NCI-H2196 (cell line): Measurements from ENCODE around the gene FBXO46.
"Not testable (repeated sequence)": the region's sequence is repeated elsewhere in the genome, so short reads cannot be mapped to it uniquely, and the experiment has no call there.

Experiments
- DNase-seq: peaks from one replicate; lab custom pipeline; 2025; ENCODE audit not compliant: unreplicated experiment; lab: John Stamatoyannopoulos, UW

Gene FBXO46

GRCh38 chr19:45687599-45687998 is 43.1 kb downstream of the FBXO46 start:
- no peak for DNase-seq

DNA sequence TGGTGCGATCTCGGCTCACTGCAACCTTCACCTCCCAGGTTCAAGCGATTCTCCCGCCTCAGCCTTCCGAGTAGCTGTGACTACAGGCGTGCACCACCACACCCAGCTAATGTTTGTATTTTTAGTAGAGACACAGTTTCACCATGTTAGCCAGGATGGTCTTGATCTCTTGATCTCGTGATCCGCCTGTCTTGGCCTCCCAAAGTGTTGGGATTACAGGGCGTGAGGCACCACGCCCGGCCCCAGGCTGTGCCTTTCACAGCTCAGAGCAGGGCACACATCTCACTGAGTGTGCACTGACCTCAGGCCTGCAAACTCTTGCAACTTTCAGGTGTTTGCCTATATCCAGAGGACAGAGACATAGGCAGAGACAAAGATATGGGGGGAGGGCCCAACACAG is 45.7 kb downstream of the FBXO46 start:
- DNase-seq: not testable (repeated sequence)

GRCh38 chr19:45682908-45683307 is 47.8 kb downstream of the FBXO46 start:
- no peak for DNase-seq

DNA sequence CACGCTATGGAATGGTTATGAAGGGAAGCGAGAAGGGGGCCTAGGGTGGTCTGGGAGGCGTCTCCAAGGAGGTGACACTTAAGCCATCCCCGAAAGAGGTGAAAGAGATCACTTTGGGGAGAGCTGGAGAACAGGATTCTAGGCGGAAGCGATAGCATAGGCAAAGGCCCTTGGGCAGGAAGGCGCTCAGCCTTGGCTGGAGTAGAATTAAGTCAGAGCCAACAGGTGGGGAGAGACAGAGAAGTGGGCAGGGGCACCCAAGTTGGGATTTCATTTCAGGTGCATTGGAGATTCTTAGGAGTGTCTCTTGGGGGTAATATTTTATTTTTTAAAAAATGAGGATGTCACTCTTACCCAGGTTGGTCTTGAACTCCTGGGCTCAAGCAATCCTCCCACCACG is 48.6 kb downstream of the FBXO46 start:
- no peak for DNase-seq

GRCh38 chr19:45681391-45682015 is 49.2 kb downstream of the FBXO46 start:
- peak; percentile 87 for DNase-seq

GRCh38 chr19:45677351-45678230 is 53.1 kb downstream of the FBXO46 start:
- DNase-seq: no peak

- no peak for DNase-seq
These were observed 53.8 kb downstream of the FBXO46 start for GRCh38 chr19:45676851-45677263.

GRCh38 chr19:45674946-45675345 is 55.8 kb downstream of the FBXO46 start:
- no peak for DNase-seq

- DNase-seq: peak; percentile 37
These were observed 59.8 kb downstream of the FBXO46 start for GRCh38 chr19:45670670-45671453.

GRCh38 chr19:45668342-45668871 is 62.3 kb downstream of the FBXO46 start:
- DNase-seq: no peak

- no peak for DNase-seq
These were observed 62.9 kb downstream of the FBXO46 start, which contains the start of gene GIPR for GRCh38 chr19:45667620-45668341. GIPR (plus strand) TSS chr19:45668221; CDS start chr19:45669521, 1,300 bp downstream.

DNA sequence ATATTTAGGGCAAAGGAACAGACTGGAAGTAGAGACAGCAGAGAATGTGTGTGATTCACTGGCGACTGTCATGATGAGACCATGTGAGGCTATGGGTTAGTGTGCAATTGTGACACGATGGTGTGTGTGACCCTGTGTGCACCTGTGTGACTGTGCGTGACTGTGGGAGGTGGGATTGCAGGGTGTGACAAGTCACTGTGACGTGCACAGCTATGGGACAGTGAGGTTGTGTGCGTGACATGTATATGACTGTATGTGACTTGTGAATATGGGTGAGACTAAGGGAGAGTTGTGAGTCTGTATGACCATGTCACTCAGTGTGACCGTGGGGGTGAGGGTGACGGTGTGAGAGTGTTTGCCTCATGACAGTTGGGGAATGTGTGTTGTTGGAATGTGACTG is 66.1 kb downstream of the FBXO46 start:
- no peak for DNase-seq

GRCh38 chr19:45663800-45664199 is 66.9 kb downstream of the FBXO46 start:
- no peak for DNase-seq

DNA sequence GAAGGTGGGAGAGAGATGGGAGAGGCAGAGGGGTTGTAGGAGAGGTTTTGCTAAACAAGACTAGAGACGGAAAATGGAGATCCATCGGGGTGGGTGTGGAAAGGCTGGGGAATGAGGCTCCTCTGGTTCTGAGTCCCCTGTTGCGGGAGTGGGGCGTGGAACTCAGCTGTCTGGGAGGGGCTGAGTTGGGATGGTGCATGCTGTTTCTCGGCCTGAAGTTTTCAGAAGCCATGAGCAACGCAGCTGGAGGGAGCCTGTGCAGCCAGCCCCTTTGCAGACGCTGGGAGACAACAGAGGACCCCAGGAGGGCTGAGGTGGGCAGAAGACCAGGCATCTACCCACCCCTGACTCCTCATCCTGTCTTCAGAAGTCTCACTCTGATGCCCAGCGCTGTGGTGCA is 70.1 kb downstream of the FBXO46 start:
- no peak for DNase-seq
